Panc1 (cell line): Measurements from ENCODE around the gene TLCD1. TPM values are rescaled to one million over a fixed set of nuclear protein-coding genes. Genes with fewer than 3 reads are reported as not detected.

Experiments
- ATAC-seq: fragments of 200-7000 bp; cut with Tn5 transposase; 2 replicates; pipeline ENCODE4 v1.9.1; 2020; ENCODE audit warnings: mild to moderate bottlenecking, moderate library complexity
- BruUV-seq: library from RNA; stranded (reverse); fragments of 400-500 nt; replicated peaks from 2 replicates; lab custom pipeline; 2021; lab: Mats Ljungman, UMichigan
- CTCF ChIA-PET: fragments of 300-600 bp; sonication (Branson Sonifier 250); formaldehyde crosslinking; loops from one replicate; lab custom pipeline; 2022; ENCODE audit warnings: antibody characterized with exemption; lab: Charles Lee
- POLR2A ChIA-PET: fragments of 300-600 bp; sonication (Branson Sonifier 250); formaldehyde crosslinking; loops from one replicate; lab custom pipeline; 2022; ENCODE audit warnings: antibody characterized with exemption; lab: Charles Lee
- DNase-seq: peaks from one replicate; pipeline ENCODE4 v3.0.0-alpha.2; 2010; ENCODE audit warnings: low read depth, low spot score
- H3K27ac ChIP-seq: 2 replicates; pipeline ENCODE4 v1.5.1; 2011; ENCODE audit warnings: mild to moderate bottlenecking, low read length, inconsistent platforms
- H3K27me3 ChIP-seq: fragments of 200-500 bp; sonication (Bioruptor generic); 2 replicates; pipeline ENCODE4 v1.6.0; 2014; ENCODE audit warnings: low read length, inconsistent platforms; ENCODE audit not compliant: control insufficient read depth, insufficient read depth
- H3K36me3 ChIP-seq: fragments of 200-500 bp; sonication (Bioruptor generic); 2 replicates; pipeline ENCODE4 v1.5.1; 2014; ENCODE audit warnings: inconsistent platforms, mild to moderate bottlenecking, low read length, moderate library complexity; ENCODE audit not compliant: control insufficient read depth, insufficient read depth
- H3K4me1 ChIP-seq: 2 replicates; pipeline ENCODE4 v1.5.1; 2011; ENCODE audit warnings: inconsistent platforms, mild to moderate bottlenecking, low read length, moderate library complexity; ENCODE audit not compliant: control insufficient read depth, insufficient read depth
- H3K4me3 ChIP-seq, 2 experiments: 2 replicates each; pipeline ENCODE4 v1.5.1; 2011 to 2012; ENCODE audit warnings: low read depth in 2 of 2, low read length in 2 of 2, mild to moderate bottlenecking in 2 of 2, inconsistent platforms in 1 of 2, moderate library complexity in 1 of 2
- H3K9me3 ChIP-seq: fragments of 200-500 bp; sonication (Bioruptor generic); 2 replicates; pipeline ENCODE4 v1.5.1; 2014; ENCODE audit warnings: low read depth, mild to moderate bottlenecking, inconsistent platforms, low read length, moderate library complexity; ENCODE audit not compliant: control insufficient read depth, insufficient read depth
- POLR2AphosphoS5 ChIP-seq: IDR thresholded peaks from 2 replicates; pipeline ENCODE4 v1.6.1; 2012; ENCODE audit warnings: mild to moderate bottlenecking, low read depth, low read length, moderate library complexity
- TCF7L2 ChIP-seq: IDR thresholded peaks from 2 replicates; pipeline ENCODE4 v1.6.1; 2011; ENCODE audit warnings: mild to moderate bottlenecking, low read depth, low read length, inconsistent platforms
- in situ Hi-C: cut with HindIII; loops from 2 replicates; pipeline ENCODE4 v1.10.0; 2016; ENCODE audit warnings: low sequenced_read_pairs, low pct_unique_long_range_greater_than_20kb
- intact Hi-C: fragments of 100-400 bp; cut with micrococcal nuclease; formaldehyde crosslinking; loops from one replicate; pipeline ENCODE4 v1.10.0; 2022; ENCODE audit not compliant: unreplicated experiment
- total RNA-seq: library from RNA; stranded (reverse); gene quantifications from one replicate; pipeline ENCODE4 v1.2.1, GENCODE V29; 2021; ENCODE audit not compliant: unreplicated experiment
- TF ChIP-seq, protein P1 (sequence below), 2 experiments: IDR thresholded peaks; 2 replicates each; pipeline ENCODE4 v1.6.1; 2011 to 2012; ENCODE audit warnings: low read depth in 2 of 2, control low read depth in 1 of 2, low read length in 1 of 2, mild to moderate bottlenecking in 1 of 2, moderate library complexity in 1 of 2; ENCODE audit not compliant: insufficient read depth in 1 of 2

TLCD1 gene
- total RNA-seq, 1 experiment from 2014 or later = 55.7 TPM

DNA sequence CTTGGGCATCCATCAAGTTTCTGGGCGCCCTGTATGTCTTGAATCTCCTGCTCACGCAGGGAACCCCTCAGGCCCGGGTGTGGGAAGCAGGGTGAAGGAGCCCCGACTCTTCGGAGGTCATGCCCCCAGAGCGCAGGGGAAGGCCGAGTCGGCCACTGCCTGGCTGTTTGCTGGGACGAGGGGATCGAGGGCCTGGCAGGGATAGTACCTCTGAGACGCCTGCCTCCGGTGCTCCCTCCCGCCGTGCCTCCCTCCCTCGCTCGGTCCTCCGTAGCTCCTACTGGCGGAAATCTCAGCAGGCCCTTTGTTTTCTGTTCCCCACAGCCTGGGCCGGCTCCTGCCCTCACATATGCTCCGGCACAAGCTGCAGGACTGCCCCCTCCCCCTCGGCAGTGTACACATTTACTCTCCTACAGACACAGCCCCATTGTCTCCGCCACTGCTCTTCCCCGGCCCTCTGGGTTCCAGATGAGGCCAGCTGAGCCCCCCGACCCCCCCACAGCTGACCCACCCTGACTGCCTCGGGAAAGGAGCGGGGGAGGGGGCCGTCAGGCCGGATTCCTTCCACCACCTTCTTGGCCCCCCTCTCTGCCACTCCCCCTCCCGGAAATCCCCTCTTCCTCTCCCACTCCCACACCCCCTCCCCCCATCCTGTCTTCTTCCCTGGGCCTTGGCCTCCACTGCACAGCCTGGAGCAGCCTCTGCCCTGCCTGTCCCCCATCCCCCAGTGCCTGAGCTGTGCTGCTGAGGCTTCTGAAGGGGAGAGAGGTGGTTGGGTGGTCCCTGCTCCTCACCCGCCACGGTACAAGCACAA is 19.1 kb upstream of the TLCD1 start:
- Histone ChIP-seq H3K9me3 (no peaks in the 10 kb centered on the region), H3K36me3 (no peaks in the 10 kb centered on the region; the same call in none of the 2 replicates), H3K27me3 (no peaks in the 10 kb centered on the region), H3K27ac (peak overlapping the region; percentile 99), H3K4me3 (peak overlapping the region; percentile 89 to 99), H3K4me1 (peaks cover 55% of the 10 kb centered on the region)
- CTCF ChIA-PET = interaction anchor here (8.4 kb wide), 1 partner anchor 17 kb away, joined by 123 read pairs; the partner anchor contains the start of genes NEK8 and TLCD1
- POLR2A ChIA-PET = interaction anchor here (1.2 to 1.8 kb wide), 2 partner anchors 18 to 26 kb away, joined by 3 to 11 read pairs; partner anchors contain the start of gene RPL23A
- intact Hi-C loops (no loop called here), in situ Hi-C loops (no loop called here)
- no peak for DNase-seq
- no TSS peak for BruUV-seq
- peak; percentile 29; the same call in 1 of the 2 replicates for TF ChIP-seq POLR2AphosphoS5
- TF ChIP-seq, protein P1, sequence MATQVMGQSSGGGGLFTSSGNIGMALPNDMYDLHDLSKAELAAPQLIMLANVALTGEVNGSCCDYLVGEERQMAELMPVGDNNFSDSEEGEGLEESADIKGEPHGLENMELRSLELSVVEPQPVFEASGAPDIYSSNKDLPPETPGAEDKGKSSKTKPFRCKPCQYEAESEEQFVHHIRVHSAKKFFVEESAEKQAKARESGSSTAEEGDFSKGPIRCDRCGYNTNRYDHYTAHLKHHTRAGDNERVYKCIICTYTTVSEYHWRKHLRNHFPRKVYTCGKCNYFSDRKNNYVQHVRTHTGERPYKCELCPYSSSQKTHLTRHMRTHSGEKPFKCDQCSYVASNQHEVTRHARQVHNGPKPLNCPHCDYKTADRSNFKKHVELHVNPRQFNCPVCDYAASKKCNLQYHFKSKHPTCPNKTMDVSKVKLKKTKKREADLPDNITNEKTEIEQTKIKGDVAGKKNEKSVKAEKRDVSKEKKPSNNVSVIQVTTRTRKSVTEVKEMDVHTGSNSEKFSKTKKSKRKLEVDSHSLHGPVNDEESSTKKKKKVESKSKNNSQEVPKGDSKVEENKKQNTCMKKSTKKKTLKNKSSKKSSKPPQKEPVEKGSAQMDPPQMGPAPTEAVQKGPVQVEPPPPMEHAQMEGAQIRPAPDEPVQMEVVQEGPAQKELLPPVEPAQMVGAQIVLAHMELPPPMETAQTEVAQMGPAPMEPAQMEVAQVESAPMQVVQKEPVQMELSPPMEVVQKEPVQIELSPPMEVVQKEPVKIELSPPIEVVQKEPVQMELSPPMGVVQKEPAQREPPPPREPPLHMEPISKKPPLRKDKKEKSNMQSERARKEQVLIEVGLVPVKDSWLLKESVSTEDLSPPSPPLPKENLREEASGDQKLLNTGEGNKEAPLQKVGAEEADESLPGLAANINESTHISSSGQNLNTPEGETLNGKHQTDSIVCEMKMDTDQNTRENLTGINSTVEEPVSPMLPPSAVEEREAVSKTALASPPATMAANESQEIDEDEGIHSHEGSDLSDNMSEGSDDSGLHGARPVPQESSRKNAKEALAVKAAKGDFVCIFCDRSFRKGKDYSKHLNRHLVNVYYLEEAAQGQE (IDR thresholded peaks at IDR 0.05; ENCODE audit: insufficient read depth in 1 of 2, low read depth in 2 of 2, low read length in 1 of 2) = no peak
- peak; percentile 1; the same call in 1 of the 2 replicates for ATAC-seq

DNA sequence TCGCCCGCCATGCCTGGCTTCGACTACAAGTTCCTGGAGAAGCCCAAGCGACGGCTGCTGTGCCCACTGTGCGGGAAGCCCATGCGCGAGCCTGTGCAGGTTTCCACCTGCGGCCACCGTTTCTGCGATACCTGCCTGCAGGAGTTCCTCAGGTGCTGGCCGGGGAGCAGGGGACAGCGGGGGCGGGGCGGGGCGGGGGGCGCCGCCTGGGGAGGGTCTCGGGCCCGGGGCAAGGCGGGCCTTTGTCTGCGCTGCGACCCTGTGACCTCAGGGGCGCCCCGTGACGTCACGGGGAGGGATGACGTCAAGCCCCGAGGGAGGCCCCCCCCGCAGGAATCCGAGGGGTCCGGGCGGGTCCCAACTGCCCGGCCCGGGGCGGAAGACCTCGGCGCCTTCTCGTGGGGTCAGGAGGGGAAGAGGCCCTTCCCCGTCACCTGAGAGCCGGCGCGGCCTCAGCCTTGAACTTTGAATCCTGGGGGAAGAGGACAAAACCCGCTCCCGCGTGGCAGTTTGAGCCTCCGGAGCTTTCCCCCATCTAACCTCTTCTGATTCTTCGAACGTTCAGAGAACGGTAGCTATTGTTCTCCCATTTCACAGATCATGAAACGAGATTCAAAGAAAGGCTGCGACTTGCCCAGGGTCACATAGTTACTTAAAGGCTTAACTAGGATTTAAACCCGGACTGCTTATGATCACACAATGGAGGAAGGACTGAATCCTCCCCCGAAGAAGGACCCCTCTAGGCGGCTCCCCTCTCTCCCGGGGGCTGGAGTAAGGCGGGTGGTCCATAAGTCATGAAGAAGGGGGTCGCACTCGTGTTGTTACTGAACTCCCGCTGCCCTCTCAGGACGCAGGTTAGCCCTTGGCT is 18.3 kb upstream of the TLCD1 start:
- intact Hi-C loops (no loop called here), in situ Hi-C loops (no loop called here)
- Histone ChIP-seq H3K9me3 (no peaks in the 10 kb centered on the region), H3K27me3 (no peaks in the 10 kb centered on the region), H3K4me3 (peak overlapping the region; percentile 89 to 99), H3K4me1 (peaks cover 48% of the 10 kb centered on the region), H3K36me3 (no peaks in the 10 kb centered on the region; the same call in 1 of the 2 replicates), H3K27ac (peak overlapping the region; percentile 99)
- BruUV-seq = TSS peak; percentile 85
- TF ChIP-seq, protein P1 (IDR thresholded peaks at IDR 0.05; ENCODE audit: insufficient read depth in 1 of 2, low read depth in 2 of 2, low read length in 1 of 2) = no peak
- peak; percentile 27; the same call in 1 of the 2 replicates for TF ChIP-seq TCF7L2
- POLR2A ChIA-PET = interaction anchor here (0.6 to 1.8 kb wide), 4 partner anchors 9 to 25 kb away, joined by 3 to 26 read pairs (median 8); partner anchors contain the start of genes NEK8 and RPL23A
- peak; percentile 6; the same call in 1 of the 2 replicates for ATAC-seq
- CTCF ChIA-PET = interaction anchor here (1.5 to 8.4 kb wide), 2 partner anchors 17 kb away, joined by 13 to 123 read pairs; partner anchors contain the start of genes NEK8 and TLCD1
- no peak for DNase-seq
